ENCODE results near the gene CAPRIN2.

GRCh38 chr12:30679241-30679640 is 75.5 kb downstream of the CAPRIN2 start:
- TF ChIP-seq SUZ12 (IDR thresholded peaks at IDR 0.05; ENCODE audit: low read length) (no peak), RAD21 (IDR thresholded peaks at IDR 0.05 in 1 of 2, conservative IDR thresholded peaks at IDR 0.05 in 1 of 2; ENCODE audit: low read depth in 2 of 2, low read length in 2 of 2) (no peak), POLR2A (IDR thresholded peaks at IDR 0.05; ENCODE audit: control extremely low read depth in 1 of 2, low read depth in 2 of 2, low read length in 2 of 2) (no peak), SIN3A (conservative IDR thresholded peaks at IDR 0.05 in 1 of 2, IDR thresholded peaks at IDR 0.05 in 1 of 2; ENCODE audit: low read depth in 1 of 2, low read length in 2 of 2) (no peak), GABPA (IDR thresholded peaks at IDR 0.05; ENCODE audit: borderline replicate concordance, insufficient read depth, low read length) (no peak), EGR1 (IDR thresholded peaks at IDR 0.05; ENCODE audit: borderline replicate concordance, low read depth, low read length) (no peak), SP2 (IDR thresholded peaks at IDR 0.05; ENCODE audit: low read length) (no peak)

Data from H1 (cell line).